CD4-positive, alpha-beta T cell treated with Interleukin-17A for 4 hours (primary cell): ENCODE measurements around the gene SPATS2.
"Not testable (repeated sequence)": the region's sequence is repeated elsewhere in the genome, so short reads cannot be mapped to it uniquely, and the experiment has no call there.

Source experiments
- DNase-seq: peaks from one replicate; pipeline ENCODE4 v3.0.0-alpha.2; 2020; ENCODE audit warnings: mixed read lengths

Gene SPATS2

GRCh38 chr12:49478949-49479664, 111.8 kb downstream of the SPATS2 start:
- DNase-seq, result no peak

DNA sequence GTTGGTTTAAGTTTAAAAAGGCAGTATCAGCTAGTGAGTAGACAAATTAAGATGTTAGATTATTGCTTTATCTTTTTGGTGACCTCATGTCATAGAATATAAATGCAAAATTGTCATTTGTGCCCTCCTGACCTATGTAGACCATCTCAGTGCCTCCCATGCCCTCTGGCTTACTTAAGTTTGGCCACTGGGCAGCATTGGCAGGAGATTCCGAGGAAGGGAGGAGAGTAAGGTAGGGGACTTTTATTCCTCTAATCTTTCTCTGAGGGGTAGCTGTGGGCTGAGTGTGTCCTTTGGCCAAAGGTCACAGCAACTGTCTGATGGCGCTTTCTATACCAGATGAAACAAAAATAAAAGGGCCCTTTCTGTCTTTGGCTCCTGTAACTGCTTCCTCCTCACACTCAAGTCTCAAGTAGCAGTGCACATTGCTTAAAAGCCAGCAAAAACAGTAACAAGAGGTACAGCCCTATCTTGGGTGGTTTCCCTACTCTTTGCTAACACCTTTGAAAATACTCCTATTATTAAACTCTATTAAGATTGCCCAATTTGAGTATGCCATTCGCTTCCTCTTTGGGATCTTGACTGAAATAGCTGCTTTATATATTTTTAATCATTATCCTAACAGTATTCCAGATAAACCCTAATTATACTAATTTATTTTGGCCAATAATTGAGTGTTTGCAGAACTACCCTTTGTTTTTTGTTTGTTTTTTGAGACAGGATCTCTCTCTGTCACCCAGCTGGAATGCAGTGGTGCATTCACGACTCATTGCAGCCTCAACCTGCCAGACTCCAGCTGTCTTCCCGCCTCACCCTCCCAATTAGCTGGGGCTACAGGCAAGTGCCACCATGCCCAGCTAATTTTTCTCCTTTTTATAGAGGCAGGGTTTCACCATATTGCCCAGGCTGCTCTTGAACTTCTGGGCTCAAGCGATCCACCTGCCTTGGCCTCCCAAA, 115.1 kb downstream of the SPATS2 start:
- no peak for DNase-seq

GRCh38 chr12:49483619-49484018, 116.4 kb downstream of the SPATS2 start:
- no peak for DNase-seq

- DNase-seq, result no peak
Measured at GRCh38 chr12:49487605-49488004, 120.3 kb downstream of the SPATS2 start.

DNA sequence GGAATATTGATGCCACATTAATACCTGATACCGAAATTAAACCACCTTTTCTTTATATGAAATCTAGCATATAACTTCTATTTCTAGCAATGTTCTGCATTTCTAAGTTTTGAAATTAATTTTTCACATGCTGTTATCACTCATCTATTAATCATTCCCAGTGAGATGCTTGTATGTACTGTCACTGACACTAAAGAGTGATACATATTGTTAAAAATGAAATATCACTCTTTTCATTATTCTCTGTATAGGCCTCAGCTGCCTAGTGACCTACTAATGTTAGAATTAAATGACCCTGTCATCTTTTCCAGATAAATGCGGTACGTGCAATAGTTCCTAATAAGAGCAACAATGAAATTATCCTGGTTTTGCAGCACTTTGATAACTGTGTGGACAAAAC, 121.9 kb downstream of the SPATS2 start:
- no peak for DNase-seq

DNA sequence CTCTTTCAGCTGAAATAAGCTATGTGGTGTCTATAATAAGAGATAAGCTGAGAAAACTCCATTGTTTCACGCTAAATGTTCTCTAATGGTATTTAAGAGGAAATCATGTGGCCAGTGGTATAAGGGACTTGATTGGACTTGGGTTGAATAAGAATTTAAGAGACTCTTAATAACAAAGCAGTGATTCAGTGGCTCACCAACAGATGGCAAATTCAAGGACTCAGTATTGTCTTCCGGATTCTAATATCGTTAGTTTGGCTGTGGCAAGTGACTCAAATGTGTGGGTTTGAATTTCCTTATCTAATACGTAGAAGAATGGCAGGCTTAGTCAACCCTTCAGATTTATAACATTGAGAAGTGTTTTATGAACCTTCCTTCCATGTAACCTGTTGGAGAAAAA, 122.5 kb downstream of the SPATS2 start:
- no peak for DNase-seq

DNA sequence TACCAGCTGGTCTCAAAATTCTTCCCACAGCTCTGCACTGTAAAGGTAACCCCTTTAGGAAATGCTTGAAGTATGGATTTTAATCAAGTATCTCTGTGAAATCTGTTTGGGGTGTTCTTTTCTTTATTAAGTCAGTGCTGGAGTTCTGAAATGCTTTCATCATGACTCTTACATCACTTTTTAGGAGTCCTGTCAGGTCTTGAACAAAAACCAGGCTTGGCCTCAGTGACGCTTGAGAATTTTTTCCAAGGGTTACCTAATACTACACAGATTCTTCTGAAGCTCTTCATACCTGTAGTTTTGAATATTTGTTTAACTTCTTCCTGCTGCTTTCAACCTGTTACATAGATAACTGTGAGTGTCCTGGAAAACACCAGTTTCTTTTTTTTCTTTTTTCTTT, 124.6 kb downstream of the SPATS2 start:
- no peak for DNase-seq

- DNase-seq, result no peak
Measured at GRCh38 chr12:49493900-49494299, 126.6 kb downstream of the SPATS2 start.

- DNase-seq, result no peak
Measured at GRCh38 chr12:49496417-49497360, 129.4 kb downstream of the SPATS2 start.

DNA sequence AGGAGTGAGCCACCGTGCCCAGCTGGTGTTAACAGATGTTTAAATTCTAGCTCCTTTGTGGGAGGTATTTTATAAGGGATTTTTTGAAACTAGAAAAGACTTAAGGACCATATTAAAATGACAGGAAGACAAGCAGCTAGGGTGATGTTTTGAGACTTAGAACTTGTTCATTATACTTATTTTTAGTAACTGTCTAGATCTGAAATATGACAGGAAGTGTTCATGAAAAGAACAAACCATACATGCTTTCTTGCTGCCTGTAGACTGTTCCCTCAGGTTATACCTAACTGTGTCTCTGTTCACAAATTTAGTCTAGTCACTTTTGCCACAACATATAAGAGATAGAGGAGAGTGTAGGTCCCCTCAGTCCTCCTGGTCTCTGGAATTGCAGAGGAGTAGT, 134.6 kb downstream of the SPATS2 start:
- DNase-seq, result no peak

DNA sequence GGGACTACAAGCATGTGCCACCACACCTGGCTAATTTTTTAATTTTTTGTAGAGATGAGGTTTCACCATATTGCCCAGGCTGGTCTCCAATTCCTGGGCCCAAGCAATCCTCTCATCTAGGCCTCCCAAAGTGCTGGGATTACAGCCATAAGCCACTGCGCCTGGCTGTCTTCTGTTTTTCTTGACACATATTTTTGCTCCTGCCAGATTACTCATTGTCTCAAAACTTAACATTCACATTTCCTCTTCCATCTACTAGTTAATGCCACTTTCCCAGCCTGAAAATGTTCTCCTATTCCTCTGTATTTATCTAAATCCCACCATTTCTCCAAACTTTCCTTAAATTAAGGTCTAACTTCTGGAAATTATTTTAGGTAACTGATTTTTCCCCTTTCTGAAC, 135.3 kb downstream of the SPATS2 start:
- DNase-seq, result no peak

DNA sequence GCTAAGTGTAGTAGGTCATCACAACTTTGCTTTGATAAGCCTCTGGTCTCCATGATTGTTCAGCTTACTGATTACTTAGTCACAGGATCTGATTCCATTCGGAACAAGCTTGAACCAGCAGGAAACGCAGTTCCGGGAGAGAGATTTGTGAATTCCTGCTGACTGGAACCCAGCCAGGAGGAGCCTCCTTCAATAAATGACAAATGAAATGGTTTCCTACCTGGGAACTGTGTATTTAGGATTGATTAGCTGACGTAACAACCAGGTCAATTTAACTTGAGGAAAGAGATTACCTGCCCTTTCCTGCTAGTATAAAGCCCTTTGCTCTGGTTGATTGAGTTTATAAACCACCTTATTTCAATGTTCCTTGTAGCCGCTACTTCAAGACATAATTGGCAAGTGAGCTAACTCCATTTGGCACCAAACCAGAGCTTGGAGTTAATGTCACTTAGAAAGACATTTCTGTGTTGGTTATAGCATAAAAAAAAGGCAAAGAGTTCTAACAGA, 136.5 kb downstream of the SPATS2 start:
- DNase-seq, result no peak

- DNase-seq, result no peak
Measured at GRCh38 chr12:49505672-49506071, 138.4 kb downstream of the SPATS2 start.

GRCh38 chr12:49507139-49507538, 139.9 kb downstream of the SPATS2 start:
- no peak for DNase-seq

- DNase-seq, result not testable (repeated sequence)
Measured at GRCh38 chr12:49509681-49510080, 142.4 kb downstream of the SPATS2 start.

DNA sequence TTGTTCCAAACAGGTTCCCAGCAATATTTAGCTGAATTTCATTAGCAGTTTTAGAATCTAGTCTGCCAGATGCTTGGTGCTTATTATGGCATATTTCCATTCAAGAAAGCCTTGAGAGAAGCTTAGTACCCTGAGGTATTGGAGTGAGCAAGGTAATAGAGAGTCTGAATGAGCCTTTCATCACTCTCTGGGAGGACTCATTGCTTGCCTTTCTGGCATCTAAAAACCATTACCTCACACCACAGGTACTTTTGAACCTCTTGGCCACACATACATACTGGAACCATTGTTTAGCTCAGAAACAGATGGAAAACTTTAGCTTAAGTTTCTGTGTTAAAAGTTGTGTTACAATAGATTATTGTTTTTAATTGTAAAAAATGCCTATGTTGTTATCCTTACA, 144.1 kb downstream of the SPATS2 start:
- DNase-seq, result no peak

- DNase-seq, result no peak
Measured at GRCh38 chr12:49512546-49512945, 145.3 kb downstream of the SPATS2 start.

- DNase-seq, result no peak
Measured at GRCh38 chr12:49515266-49515665, 148.0 kb downstream of the SPATS2 start.

DNA sequence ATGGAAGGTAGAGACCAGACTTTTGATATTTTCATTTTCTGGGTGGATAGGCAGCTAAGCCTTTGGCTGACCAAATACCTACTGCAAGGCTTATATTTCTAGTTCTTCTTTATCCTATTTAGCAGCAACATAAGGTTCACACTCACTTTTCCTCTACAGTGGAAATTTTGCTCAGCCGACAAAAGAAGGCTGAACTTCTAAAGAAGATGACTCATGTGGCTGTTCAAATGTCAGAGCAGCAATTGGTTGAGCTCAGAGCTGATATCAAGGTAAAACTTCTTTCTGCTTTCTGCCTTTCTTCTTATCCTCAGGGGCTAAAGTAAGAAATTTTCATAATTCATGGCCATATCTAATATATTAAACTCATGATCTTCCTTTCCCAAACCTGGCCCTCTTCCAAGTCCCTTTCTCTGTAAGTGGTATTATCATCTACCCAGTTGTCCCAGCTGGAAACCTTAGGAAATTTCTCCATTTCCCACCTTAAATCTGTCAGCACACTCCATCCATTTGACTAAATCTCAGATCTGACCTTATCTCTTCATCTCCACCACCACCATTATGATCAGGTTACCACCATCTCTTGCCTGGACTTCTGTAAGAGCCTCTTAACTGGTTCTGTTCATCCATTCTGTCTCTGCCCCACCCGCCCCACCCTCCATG, 151.8 kb downstream of the SPATS2 start:
- no peak for DNase-seq

GRCh38 chr12:49519574-49519936, 152.3 kb downstream of the SPATS2 start:
- no peak for DNase-seq

DNA sequence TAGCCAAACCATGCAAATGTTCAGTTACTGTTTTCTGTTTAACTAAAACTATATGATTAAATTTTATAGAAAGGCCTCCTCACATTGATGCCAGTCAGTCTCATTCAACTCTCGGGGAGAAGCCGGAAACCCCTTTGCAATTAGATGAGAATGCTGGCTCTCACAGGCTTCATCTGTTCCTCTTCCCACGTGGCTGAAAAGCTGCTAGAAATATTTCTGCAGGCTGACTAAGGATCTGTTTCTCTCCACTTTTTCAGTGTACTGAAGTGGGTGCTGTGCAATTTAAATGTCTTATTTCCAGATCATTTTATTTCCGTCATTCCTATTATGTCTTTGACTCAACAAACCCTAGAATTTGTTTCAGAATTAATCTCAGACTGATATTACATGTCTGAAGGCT, 154.1 kb downstream of the SPATS2 start:
- DNase-seq, result no peak

DNA sequence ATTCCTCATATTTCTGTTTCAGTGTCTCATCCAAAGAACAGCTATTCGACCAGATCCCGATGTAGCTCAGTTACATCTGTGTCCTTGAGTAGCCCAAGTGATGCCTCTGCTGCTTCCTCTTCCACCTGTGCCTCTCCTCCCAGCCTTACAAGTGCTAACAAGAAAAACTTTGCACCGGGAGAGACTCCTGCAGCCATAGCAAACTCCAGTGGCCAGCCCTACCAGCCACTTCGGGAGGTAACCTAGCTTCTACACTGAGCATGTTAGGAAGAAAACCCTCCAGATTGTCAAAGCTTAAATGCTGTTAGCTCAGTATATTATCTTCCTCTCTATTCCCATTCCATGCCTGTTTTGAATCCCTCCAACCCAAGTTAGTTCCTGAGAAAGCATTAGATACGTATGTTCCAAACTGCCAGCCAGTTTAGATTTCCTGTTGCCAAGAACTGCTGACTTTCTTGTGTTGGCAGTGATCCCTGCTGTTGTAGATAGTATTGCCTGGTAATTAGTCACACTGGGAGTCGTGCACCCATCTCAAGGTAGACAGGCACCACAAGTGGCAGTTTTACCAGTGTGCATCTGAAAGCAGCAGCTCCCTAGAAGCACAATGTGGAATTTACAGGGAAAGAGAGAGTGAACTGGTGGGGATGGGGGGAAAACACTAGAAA, 157.5 kb downstream of the SPATS2 start:
- DNase-seq, result no peak
